Stimulated activated CD4-positive, alpha-beta T cell treated with anti-CD3 and anti-CD28 coated beads, Interleukin-1b, Interleukin-23, amount 100 ng/mL, for 4 hours (primary cell): ENCODE results near the gene SSX5.
"Not testable (repeated sequence)": the region's sequence is repeated elsewhere in the genome, so short reads cannot be mapped to it uniquely, and the experiment has no call there.

Experiments used
- DNase-seq, 2 donors: peaks; one replicate each; pipeline ENCODE4 v3.0.0-alpha.2; 2020; ENCODE audit warnings: low read depth in 2 of 2

Gene SSX5, protein sequence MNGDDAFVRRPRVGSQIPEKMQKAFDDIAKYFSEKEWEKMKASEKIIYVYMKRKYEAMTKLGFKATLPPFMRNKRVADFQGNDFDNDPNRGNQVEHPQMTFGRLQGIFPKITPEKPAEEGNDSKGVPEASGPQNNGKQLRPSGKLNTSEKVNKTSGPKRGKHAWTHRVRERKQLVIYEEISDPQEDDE

DNA sequence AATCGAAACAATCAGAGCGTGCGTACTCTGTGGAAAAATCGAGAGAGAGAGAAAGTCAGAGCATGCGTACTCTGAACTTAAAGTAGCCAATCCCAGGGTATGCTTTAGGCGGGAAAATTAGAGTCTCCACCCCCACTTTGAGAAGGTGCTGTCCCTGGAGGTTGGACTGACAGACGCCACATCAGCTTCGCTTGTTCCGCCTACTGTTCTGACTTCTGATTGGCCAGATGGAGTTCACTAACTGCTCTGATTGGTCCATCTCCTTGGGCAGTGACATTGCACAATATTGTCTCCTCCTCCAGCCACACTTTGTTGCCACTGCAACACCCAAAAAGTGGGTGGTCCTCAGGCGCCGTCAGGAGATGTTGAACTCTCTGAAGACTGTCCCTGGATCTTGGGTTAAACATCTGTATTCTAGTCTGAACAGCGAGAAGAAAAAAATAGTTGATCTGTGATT lies at the start of gene SSX5:
Gene SSX5 (minus strand): TSS at position 51 of the 457 bp plus-strand sequence. CDS start 1,437 bp downstream, outside the sequence.
- DNase-seq, result no peak

DNA sequence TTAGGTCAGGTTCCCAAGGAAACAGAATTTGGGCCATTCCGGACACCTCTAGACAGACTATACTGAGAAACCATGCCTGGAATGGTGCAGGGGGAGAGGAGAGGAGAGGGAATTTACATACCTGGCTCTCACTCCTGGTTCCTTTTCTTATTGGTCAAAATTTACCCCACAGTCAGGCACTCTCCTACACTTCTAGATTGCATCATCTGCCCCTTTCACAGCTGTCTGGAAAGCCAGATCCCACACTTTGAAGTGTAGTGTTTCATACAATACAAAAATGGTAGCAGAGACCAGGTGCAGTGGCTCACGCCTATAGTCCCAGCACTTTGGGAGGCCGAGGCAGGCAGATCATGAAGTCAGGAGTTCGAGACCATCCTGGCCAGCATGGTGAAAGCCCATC lies 27.6 kb upstream of the SSX5 start:
- DNase-seq, result not testable (repeated sequence)

DNA sequence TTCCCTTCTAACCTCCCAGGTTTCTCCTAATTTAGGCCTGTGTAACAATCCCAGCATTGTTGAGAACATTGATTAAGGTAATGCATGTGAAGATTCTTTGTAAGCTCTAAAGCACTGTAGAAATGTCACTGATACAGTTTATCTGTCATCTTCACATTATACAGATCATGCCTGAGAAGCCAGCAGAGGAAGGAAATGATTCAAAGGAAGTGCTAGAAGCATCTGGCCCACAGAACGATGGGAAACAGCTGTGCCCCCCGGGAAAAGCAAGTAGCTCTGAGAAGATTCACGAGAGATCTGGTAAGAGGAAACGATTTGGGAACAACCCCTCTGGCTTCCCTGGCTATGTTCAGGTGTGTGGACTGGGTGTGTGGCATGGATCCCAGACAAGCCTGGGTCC lies 17.7 kb upstream of the SSX5 start:
- not testable (repeated sequence) for DNase-seq

DNA sequence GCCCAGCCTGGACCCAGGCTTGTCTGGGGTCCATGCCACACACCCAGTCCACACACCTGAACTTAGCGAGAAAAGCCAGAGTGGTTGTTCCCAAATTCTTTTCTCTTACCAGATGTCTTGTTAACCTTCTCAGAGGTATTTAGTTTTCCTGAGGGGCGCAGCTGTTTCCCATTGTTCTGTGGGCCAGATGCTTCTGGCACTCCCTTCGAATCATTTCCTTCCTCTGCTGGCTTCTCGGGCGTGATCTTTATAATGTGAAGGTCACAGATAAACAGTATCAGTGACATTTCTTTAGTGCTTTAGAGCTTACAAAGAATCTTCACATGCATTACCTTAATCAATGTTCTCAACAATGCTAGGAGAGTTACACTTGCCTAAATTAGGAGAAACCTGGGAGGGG lies 6.6 kb downstream of the SSX5 start:
- not testable (repeated sequence) for DNase-seq

DNA sequence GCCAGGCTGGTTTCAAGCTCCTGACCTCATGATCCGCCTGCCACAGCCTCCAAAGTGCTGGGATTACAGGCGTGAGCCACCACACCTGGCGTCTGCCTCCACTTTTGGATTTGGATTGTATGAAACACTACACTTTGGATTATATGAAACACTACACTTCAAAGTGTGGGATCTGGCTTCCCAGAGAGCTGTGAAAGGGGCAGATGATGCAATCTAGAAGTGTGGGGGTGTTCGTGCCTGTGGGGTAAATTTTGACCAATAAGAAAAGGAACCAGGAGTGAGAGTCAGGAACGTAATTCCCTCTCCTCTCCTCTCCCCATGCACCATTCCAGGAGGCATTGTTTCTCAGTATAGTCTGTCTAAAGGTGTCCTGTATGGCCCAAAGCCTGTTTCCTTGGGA lies 14.7 kb downstream of the SSX5 start:
- DNase-seq, result not testable (repeated sequence)

DNA sequence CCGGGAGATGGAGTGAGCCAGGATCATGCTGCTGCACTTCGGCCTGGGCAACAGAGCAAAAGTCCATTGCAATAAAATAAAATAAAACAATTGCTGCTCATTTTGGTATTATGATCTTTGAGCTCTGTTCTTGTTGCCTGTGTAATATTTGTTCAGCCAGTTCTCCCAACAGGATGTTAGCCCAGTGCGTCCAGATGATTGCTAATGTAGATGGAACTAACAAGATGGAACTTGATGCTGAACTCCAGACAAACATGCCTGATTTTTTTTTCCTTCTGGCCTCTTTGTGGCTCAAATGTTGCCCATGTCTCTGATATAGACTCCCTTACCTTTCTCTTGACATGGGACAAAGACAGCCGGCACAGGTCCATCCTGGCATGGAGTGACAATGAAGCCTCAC lies 15.8 kb downstream of the SSX5 start:
- no peak for DNase-seq

DNA sequence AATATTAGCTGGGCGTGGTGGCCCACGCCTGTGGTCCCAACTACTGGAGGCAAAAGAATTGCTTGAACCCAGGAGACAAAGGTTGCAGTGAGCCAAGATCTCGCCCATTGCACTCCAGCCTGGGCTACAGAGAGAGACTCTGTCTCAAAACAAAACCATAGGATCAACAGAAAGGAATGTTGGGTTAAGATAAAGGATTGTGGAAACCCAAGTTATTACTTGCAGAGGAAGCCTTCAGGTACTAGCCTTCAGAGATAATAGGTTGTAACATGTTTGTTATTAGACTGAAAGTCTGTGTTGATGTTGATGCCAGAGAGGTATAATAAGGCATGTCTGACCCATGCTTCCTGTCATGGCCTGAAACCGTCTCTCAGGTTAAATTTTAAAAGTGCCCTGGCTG lies 16.9 kb downstream of the SSX5 start:
- DNase-seq, result no peak

DNA sequence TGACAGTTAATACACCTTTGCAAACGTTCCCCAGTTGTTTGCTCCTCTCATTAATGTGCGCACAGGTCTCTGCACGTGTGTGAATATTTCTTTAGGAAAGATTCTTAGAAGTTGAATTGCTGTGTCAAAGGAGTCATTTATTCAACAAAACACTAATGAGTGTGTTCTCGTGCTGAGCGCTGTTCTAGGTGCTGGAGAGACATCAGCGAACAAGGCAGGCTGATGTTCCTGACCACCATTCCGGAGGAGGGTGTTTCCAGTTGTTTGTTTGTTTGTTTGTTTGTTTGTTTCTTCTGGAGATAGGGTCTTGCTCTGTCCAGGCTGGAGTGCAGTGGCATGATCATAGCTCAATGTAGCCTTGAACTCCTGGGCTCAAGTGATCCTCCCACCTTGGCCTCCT lies 30.3 kb downstream of the SSX5 start:
- DNase-seq, result not testable (repeated sequence)

DNA sequence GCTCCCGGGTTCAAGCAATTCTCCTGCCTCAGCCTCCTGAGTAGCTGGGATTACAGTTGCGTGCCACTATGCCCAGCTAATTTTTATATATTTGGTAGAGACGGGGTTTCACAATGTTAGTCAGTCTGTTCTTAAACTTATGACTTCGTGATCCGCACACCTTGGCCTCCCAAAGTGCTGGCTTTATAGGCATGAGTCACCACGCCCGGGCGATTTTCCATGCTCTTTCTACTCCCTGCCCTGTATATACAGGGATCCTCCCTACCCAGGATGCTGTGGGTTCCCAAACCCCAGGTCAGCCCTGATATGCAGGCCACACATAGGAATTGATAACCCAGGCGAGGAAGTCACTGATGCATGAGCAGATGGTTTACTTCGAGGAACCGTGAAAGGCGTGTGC lies 31.4 kb downstream of the SSX5 start:
- DNase-seq, result no peak

DNA sequence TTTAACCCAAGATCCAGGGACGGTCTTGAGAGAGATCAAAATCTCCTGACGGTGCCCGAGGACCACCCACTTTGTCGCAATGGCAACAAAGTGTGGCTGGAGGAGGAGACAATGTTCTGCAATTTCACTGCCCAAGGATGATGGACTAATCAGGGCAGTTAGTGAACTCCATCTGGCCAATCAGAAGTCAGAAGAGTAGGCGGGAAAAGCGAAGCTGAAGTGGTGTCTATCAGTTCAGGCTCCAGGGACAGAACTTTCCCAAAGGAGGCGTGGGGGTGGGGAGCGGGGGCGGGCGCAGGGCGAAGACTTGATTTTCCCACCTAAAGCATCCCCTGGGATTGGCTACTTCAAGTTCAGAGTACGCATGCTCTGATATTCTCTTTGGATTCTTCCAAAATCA lies 40.6 kb downstream of the SSX5 start:
- no peak for DNase-seq

DNA sequence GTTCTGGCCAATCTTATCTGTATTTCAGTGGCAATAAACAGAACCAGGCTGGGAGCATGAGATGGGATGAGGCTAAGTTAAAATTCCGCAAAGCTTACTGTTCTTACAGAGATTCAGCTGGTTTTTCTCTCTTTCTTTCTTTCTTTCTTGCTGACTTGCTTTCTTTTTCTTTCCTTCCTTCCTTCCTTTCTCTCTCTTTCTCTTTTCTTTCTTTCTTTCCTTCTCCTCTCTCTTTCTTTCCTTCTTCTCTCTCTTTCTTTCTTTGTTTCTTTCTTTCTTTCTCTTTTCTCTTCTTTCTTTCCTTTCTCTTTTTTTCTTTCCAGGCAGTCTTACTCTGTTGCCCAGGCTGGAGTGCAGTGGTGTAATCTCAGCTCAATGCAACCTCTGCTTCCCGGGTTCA lies 41.8 kb downstream of the SSX5 start:
- DNase-seq, result no peak

DNA sequence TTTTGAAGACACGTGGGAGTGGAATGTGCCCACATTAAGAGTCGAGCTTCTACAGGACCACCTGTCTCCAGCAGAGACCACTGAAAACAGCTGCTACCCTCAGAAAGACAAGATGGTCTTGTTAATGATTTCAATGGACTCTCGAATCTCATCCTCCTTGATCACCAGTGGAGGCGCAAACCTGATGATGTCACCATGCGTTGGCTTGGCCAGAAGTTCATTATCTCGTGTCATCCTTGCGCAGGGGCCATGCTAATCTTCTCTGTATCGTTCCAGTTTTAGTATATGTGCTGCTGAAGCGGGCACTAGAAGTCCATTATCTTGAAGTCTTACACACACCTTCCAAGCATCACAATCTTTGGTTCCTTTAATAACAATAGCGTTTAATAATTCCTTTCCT lies 42.8 kb downstream of the SSX5 start:
- no peak for DNase-seq

DNA sequence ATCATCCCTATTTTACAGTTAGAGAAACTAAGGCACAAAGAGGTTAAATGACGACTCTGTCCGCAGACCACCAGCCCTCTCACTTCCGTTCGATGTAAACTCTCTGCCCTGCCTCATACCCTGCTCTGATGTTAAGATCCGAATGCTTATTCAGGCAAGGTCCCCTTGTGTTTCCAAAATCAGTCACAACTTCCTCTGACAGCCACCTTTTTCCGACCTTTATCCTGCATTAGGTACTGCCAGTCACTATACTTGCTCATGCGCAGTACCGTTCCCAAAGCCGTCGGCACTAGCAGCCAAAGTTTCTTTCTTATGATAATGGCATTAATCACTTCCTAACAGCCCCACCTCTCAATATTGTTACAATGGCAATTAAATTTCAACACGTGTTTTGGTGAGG lies 53.9 kb downstream of the SSX5 start:
- DNase-seq, result not testable (repeated sequence)

DNA sequence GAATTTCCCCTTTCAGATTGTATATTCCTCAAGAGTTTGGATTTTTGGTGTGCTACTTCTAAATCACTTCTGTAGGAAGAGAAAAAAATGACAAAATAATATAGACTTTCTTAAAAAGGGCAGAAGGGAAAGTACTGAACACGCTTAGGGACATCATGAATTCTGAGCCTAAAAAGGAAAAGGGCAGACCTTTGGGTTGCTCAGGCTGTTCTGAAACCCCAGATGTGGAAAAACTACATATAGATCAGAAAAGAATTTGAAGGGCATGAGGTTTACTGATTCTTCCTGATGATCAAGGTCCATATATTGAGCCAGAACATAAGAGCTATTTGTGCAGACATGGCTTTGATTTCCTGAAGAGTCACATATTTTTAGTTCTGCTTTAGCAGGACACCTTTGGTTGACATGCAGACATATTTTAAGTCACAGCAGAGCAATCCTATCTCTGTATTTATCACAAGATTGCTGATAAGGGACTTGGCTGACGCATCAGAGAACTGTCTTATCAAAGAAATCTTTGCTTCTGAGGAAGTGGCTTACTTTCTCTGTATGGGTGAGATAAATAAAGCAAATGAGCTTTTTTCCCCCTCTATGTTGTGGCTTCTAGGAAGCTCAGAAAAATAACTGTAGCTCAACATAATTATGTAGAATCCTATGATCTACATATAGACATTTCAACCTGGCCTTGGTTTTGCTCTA lies 54.6 kb downstream of the SSX5 start:
- not testable (repeated sequence) for DNase-seq

DNA sequence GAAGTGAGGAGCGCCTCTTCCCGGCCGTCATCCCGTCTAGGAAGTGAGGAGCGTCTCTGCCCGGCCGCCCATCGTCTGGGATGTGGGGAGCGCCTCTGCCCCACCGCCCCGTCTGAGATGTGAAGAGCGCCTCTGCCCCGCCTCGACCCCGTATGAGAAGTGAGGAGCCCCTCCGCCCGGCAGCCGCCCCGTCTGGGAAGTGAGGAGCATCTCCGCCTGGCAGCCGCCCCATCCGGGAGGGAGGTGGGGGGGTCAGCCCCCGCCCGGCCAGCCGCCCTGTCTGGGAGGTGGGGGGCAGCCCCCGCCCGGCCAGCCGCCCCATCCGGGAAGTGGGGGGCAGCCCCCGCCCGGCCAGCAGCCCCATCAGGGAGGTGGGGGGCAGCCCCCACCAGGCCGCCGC lies 57.5 kb downstream of the SSX5 start:
- DNase-seq, result not testable (repeated sequence)
